Measurements from ENCODE around the gene ZNF501. TPM values are rescaled to one million over a fixed set of nuclear protein-coding genes. Genes with fewer than 3 reads are reported as not detected.

The ZNF501 gene
- total and polyA plus RNA-seq, 2 of the 13 experiments (the other 11 are each of a cell fraction or from before 2014, with no cell fraction given): 2.4 to 2.8 TPM

- Histone ChIP-seq H3K9me3 (ENCODE audit: low read length) (peaks cover 78% of the 10 kb centered on the region), H2AFZ (ENCODE audit: low read length) (no peak overlapping the region), H3K4me2 (ENCODE audit: low read depth, low read length) (no peak overlapping the region), H3K36me3 (replicated peaks in 1 of 2; ENCODE audit: control insufficient read depth in 1 of 2, insufficient read depth in 2 of 2, low read length in 2 of 2) (no peaks in the 10 kb centered on the region), H3K4me3 (replicated peaks in 1 of 3; ENCODE audit: insufficient read depth in 1 of 3, low read depth in 2 of 3, low read length in 3 of 3) (no peak overlapping the region), H3K9ac (ENCODE audit: insufficient read depth, low read depth, low read length) (no peak overlapping the region), H3K27me3 (ENCODE audit: control insufficient read depth in 1 of 2, insufficient read depth in 2 of 2, low read length in 2 of 2) (no peaks in the 10 kb centered on the region), H3K4me1 (ENCODE audit: insufficient read depth, low read length) (no peaks in the 10 kb centered on the region), H3K79me2 (ENCODE audit: insufficient read depth, low read length) (no peaks in the 10 kb centered on the region), H3K27ac (ENCODE audit: extremely low read length, insufficient read depth, low read length) (no peak overlapping the region), H4K20me1 (ENCODE audit: insufficient read depth, low read length) (no peaks in the 10 kb centered on the region)
- in situ Hi-C loops (cut with HindIII; ENCODE audit: extremely low pct_ligation_motif_present, low pct_unique_long_range_greater_than_20kb) (no loop called here), intact Hi-C loops (cut with micrococcal nuclease; ENCODE audit: unreplicated experiment) (no loop called here)
- ChIA-PET CTCF (ENCODE audit: low intra/inter-chr PET ratio, low total read pairs) (no interaction called here), POLR2A (no interaction called here)
- FAIRE-seq: no peak
- WGBS (ENCODE audit: low lambda C conversion rate): 36% methylated on average over 10 of the region's 10 CpGs
- BruUV-seq (replicated peaks): no TSS peak
- peak; percentile 50; the same call in 1 of the 2 replicates for TF ChIP-seq CEBPB (IDR thresholded peaks at IDR 0.05; ENCODE audit: borderline replicate concordance, low read depth, low read length)
- no peak for TF ChIP-seq ZBTB49 (CRISPR knock-in tag; IDR thresholded peaks at IDR 0.05; ENCODE audit: borderline replicate concordance)
- TF ChIP-seq ZNF274 (CRISPR knock-in tag; IDR thresholded peaks at IDR 0.05): peak; percentile 92; the same call in 1 of the 2 replicates
- no peak for DNase-seq (ENCODE audit: low spot score)
- ATAC-seq: no peak
These were observed 8.0 kb upstream of the ZNF501 start for GRCh38 chr3:44721231-44722102.

GRCh38 chr3:44722103-44722401 lies 7.4 kb upstream of the ZNF501 start:
- no peak overlapping the region for H3K9ac ChIP-seq (ENCODE audit: insufficient read depth, low read depth, low read length)
- 94% methylated on average over 1 of the region's 1 CpG for WGBS (ENCODE audit: low lambda C conversion rate)
- no peaks in the 10 kb centered on the region for H3K36me3 ChIP-seq (replicated peaks in 1 of 2; ENCODE audit: control insufficient read depth in 1 of 2, insufficient read depth in 2 of 2, low read length in 2 of 2)
- ChIA-PET POLR2A (no interaction called here), CTCF (ENCODE audit: low intra/inter-chr PET ratio, low total read pairs) (no interaction called here)
- ATAC-seq: no peak
- no peak overlapping the region for H3K4me2 ChIP-seq (ENCODE audit: low read depth, low read length)
- intact Hi-C loops (cut with micrococcal nuclease; ENCODE audit: unreplicated experiment) (no loop called here), in situ Hi-C loops (cut with HindIII; ENCODE audit: extremely low pct_ligation_motif_present, low pct_unique_long_range_greater_than_20kb) (no loop called here)
- H4K20me1 ChIP-seq (ENCODE audit: insufficient read depth, low read length): no peaks in the 10 kb centered on the region
- DNase-seq (ENCODE audit: low spot score): no peak
- H2AFZ ChIP-seq (ENCODE audit: low read length): no peak overlapping the region
- no TSS peak for BruUV-seq (replicated peaks)
- no peaks in the 10 kb centered on the region for H3K27me3 ChIP-seq (ENCODE audit: control insufficient read depth in 1 of 2, insufficient read depth in 2 of 2, low read length in 2 of 2)
- H3K27ac ChIP-seq (ENCODE audit: extremely low read length, insufficient read depth, low read length): no peak overlapping the region
- H3K4me1 ChIP-seq (ENCODE audit: insufficient read depth, low read length): no peaks in the 10 kb centered on the region
- H3K79me2 ChIP-seq (ENCODE audit: insufficient read depth, low read length): no peaks in the 10 kb centered on the region
- H3K9me3 ChIP-seq (ENCODE audit: low read length): peaks cover 73% of the 10 kb centered on the region
- FAIRE-seq: no peak
- no peak overlapping the region for H3K4me3 ChIP-seq (replicated peaks in 1 of 3; ENCODE audit: insufficient read depth in 1 of 3, low read depth in 2 of 3, low read length in 3 of 3)
- TF ChIP-seq ZNF510 (CRISPR knock-in tag; IDR thresholded peaks at IDR 0.05; ENCODE audit: low read depth): no peak
- TF ChIP-seq HOXD1 (CRISPR knock-in tag; IDR thresholded peaks at IDR 0.05): no peak
- TF ChIP-seq IRF1 (CRISPR knock-in tag; IDR thresholded peaks at IDR 0.05; ENCODE audit: low read depth): no peak
- no peak for TF ChIP-seq ZBTB8A (CRISPR knock-in tag; IDR thresholded peaks at IDR 0.05; ENCODE audit: borderline replicate concordance, low read depth)
- no peak for TF ChIP-seq ZZZ3 (CRISPR knock-in tag; IDR thresholded peaks at IDR 0.05; ENCODE audit: borderline replicate concordance)
- TF ChIP-seq DBP (CRISPR knock-in tag; IDR thresholded peaks at IDR 0.05; ENCODE audit: not compliant biosample characterization): no peak
- TF ChIP-seq ZSCAN20 (CRISPR knock-in tag; IDR thresholded peaks at IDR 0.05; ENCODE audit: borderline replicate concordance): no peak
- TF ChIP-seq NFYC (CRISPR knock-in tag; IDR thresholded peaks at IDR 0.05): no peak
- TF ChIP-seq ZFP91 (CRISPR knock-in tag; IDR thresholded peaks at IDR 0.05; ENCODE audit: borderline replicate concordance): no peak

Data from HepG2 (cell line).